Brain pericyte (primary cell): ENCODE data around the gene HJV.
"Not testable (repeated sequence)": the region's sequence is repeated elsewhere in the genome, so short reads cannot be mapped to it uniquely, and the experiment has no call there.

ENCODE experiments used
- DNase-seq: peaks from one replicate; pipeline ENCODE4 v3.0.0-alpha.2; 2012; ENCODE audit warnings: low read depth, low spot score

HJV gene, protein sequence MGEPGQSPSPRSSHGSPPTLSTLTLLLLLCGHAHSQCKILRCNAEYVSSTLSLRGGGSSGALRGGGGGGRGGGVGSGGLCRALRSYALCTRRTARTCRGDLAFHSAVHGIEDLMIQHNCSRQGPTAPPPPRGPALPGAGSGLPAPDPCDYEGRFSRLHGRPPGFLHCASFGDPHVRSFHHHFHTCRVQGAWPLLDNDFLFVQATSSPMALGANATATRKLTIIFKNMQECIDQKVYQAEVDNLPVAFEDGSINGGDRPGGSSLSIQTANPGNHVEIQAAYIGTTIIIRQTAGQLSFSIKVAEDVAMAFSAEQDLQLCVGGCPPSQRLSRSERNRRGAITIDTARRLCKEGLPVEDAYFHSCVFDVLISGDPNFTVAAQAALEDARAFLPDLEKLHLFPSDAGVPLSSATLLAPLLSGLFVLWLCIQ

DNA sequence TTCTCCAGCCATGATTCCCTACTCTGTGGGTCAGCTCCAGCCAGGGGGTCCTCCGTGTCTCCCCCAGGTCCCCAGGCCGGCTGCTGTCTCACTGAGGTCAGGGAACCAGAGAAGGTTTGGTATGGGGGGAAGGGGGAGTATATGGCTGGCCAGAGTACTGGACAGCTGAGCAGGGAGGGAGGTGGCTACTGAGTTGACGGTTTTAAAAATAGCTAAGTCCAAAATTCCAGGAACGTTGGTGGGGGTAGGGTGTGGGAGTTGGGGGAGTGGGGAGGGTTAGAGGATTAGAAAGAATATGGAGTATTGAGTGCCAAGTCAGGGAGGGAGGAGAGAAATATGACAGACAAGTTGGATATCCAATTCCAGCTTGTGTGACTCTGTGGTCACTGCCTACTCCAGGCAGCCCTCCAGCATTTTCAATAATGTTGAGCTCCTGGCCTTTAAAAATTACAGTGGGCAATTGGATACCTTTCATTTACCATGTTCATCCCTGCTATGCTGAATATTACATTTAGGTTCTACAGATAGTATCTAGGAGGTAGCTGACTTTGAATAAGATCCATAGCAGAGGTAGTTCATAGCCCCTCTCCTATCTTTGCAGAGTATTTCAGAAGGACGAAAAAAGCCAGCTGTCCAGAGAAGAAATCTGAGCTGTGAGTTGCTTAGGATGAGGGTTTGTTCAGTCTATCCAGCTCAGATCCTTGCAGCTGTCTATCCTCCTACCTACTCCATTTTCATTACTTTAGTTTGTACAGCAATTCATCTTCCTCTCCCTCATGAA, at the start of gene HJV:
HJV (minus strand) TSS at position 114 of the 781 bp plus-strand sequence. CDS start 1,504 bp downstream, outside the sequence.
- no peak for DNase-seq

DNA sequence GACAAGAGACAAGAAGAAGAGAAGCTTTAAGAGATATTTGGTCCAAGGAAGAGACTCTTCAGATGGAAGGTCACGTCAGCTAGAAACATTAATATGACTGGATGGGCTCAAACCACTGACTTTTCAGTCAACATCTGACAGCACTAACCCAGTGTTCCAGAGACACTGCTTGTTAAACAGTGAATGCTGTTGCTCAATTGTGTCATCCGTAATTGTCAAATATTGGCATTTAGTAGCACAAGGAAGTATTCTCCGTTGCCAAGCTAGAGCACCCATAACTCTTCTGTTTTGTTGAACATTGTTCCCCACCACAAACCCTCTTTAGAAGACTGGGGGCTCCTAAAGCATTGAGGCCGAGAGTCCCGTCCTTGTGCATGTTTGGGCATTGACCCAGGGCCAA, 37.6 kb upstream of the HJV start:
- not testable (repeated sequence) for DNase-seq

- peak; percentile 81 for DNase-seq
These were observed 30.5 kb upstream of the HJV start for GRCh38 chr1:146051852-146052676.

DNA sequence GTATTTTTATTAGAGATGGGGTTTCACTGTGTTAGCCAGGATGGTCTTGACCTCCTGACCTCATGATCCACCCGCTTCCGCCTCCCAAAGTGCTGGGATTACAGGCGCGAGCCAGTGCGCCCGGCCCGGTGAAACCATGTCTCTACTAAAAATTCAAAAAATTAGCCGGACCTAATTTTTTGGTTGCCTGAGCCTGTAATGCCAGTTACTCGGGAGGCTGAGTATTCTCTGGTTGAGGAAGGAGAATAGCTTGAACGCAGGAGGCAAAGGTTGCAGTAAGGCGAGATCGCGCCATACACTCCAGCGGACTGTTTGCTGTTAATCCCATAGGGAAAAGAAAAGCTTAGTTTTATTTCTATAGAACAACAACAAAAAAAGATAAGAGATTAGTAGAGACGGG, 29.9 kb upstream of the HJV start:
- DNase-seq: no peak

DNA sequence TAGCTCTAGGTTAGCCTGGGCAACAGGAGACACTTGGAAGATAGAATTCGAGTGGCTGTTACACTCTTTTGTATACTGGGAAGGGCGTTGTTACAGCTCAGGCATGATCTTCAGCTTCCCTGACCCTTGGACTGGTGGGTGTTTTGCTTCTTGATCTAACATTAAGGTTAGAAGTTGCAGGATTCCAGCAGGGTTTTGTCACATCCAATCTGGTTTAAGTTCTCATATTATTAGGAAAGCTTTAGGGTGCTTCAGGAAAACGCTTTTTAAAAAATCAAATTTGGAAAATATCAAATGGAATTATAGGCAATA, 29.1 kb upstream of the HJV start:
- DNase-seq: not testable (repeated sequence)

- not testable (repeated sequence) for DNase-seq
These were observed 28.5 kb upstream of the HJV start for GRCh38 chr1:146049866-146050651.

DNA sequence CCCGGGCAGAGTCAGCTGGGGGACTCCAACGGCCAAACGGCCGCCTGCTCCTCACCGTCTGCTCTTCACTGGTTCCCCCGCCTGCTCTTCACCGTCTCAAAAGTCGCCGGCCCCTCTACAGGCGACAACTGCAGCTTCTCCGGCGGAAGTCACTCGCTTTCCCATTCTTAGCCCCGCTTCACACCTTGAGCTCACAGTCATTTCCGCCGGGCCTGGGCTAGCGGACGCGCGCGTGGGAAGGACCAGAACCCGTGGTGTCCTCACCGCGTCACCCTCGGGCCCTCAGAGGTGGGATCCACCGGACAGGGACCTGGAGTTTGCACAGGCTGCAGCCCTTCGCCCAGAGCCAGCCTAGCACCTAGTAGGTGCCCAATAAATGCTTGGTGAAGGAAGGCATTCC, 27.9 kb upstream of the HJV start:
- no peak for DNase-seq

DNA sequence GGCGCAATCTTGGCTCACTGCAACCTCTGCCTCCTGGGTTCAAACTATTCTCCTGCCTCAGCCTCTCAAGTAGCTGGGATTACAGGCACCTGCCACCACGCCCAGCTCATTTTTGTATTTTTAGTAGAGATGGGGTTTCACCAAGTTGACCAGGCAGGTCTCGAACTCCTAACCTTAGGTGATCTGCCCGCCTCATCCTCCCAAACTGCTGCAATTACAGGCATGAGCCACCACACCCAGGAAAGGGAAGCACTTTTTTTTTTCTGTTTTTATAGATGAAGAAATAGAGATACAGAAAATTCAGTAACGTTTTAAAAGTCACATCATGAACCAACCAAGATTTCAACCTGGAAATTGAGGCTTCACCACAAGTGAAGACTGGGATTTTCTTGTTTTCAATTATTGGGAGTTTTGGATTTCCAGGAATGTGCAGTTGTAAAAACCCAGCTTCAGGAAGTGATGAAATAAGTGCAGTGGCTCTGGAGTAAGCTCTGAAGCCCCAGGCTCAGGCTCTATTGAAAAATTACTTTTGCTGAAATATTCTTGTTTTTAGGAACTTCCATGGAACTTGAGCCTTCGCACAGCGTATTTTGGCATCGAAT, 27.1 kb upstream of the HJV start:
- not testable (repeated sequence) for DNase-seq

DNA sequence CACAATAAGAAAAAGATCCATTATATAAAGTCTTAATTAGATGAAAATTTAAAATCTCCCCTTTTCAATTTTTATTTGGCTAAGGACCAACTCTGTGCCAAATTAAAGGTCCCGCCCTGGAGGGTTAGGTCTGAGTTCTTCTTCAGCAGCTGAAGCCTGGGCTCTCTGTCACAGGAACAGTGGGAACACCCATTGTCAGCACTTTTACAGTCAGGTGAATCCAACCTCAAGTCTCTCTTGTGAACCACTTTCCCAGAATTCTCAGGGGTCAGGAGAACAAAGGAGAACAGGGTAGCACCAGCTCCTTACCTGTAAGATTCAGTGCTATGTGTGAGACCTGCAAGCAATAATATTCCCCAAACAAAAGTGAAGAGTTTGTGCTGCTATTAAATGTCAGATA, 25.1 kb upstream of the HJV start:
- DNase-seq: no peak

DNA sequence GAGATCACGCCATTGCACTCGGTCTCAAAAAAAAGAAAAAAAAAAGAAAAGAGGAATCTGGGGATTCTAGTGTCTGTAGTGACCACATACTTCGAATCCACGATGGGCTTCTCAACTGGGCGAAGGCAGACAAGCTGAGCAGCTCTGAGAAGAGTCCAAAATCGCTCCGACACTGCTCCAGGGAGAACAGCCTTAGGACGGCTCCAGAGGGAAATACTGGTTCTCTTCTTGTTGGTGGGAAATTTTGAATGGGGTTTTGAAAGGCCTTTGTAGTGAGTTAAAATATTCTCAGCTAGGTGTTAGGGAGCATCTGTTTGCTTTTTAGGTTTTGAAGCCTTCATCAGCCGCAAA, 18.3 kb upstream of the HJV start:
- no peak for DNase-seq

DNA sequence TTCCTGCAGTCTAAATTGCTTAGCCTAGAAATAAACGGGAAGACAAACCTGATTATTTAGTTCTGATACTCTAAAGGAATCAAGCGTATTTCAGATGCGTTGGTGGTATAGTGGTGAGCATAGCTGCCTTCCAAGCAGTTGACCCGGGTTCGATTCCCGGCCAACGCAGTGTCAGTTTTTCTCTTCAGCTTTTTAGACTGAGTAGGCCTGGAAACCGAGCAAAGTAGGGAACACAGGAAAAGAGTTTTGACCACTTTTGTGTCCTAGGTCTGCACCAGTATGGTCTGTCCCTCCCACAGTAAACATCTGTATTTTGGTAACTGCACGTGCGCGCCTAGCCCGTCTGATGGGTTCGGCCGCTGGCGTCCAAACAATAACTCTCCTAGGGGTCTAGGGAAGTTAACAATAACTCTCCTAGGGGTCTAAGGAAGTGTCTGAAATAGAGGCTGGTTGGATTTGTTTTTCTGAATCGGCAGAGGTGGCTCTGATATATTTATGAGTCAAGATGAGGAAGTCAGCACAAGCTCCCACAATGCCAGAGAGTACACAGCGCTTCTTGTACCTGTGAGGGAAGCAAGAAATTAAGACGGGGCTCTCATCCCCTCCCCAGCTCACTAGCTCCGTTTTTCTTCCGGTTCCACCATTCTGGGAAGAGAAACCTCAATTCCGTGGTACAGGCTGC, 15.6 kb upstream of the HJV start:
- DNase-seq: peak; percentile 80

- no peak for DNase-seq
These were observed 14.9 kb upstream of the HJV start for GRCh38 chr1:146036241-146036964.

DNA sequence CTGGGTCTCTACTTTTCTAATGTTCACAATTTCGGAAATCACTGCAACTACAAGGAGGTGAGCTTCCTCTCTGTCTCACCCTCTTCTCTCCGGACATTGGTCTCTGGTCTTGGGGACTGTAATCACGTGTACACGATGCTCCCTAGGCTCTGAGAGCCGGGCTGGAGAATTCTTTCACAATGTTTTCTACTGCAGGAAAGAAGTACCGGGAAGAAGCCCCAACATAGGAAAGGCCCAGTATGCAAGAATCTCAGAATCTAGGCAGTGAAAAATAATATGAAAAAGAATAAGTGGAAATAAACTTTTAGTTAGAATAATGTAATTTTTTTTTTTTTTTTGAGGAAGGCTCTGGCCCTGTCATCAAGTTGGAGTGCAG, 13.5 kb upstream of the HJV start:
- no peak for DNase-seq

DNA sequence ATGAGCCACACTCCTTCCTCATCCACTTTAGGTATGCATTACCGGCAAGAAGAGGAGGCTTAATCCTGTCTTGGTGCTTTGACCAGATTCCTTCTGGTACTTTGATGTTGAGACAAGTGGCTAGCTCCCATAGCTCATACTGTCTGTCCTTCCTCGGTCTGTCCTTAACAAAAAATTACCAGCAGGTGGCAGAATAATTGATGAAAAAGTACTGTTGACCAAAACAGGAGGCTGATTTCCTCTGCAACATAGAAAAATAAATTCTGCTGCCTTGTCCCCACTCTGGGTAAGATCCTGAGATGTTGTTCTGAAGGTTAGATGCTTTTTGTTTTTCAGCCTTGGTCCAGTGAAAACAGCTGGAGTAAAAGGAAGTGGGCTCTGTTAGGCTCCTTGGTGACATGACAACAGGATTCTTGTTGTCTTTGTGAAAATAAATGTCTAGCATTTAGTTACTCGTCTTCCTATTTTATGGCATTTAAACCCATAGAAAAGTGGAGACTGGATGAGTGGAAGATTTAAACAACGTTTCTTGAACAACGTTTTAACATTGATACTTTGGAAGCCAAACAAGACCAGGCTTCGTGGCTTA, 11.2 kb upstream of the HJV start:
- no peak for DNase-seq

- no peak for DNase-seq
These were observed 9.9 kb upstream of the HJV start for GRCh38 chr1:146031476-146031875.

- no peak for DNase-seq
These were observed 7.6 kb upstream of the HJV start for GRCh38 chr1:146029117-146029516.

- DNase-seq: not testable (repeated sequence)
These were observed 5.1 kb upstream of the HJV start for GRCh38 chr1:146026650-146027049.

GRCh38 chr1:146025787-146026495, 4.4 kb upstream of the HJV start:
- not testable (repeated sequence) for DNase-seq
